GM13977 (cell line): ENCODE measurements around the gene PNPLA1.

ENCODE experiments used
- DNase-seq: peaks from one replicate; pipeline ENCODE4 v3.0.0; 2012; ENCODE audit warnings: low spot score
- CTCF ChIP-seq: IDR thresholded peaks from 2 replicates; pipeline ENCODE4 v1.5.1; 2012; ENCODE audit warnings: mild to moderate bottlenecking, control low read depth; ENCODE audit not compliant: insufficient read depth; ENCODE audit errors: extremely low read depth, missing control alignments
- in situ Hi-C: fragments of 300-500 bp; cut with MboI; formaldehyde crosslinking; loops from one replicate; pipeline ENCODE4 v1.12.0; 2022; ENCODE audit warnings: low sequenced_read_pairs, low pct_unique_long_range_greater_than_20kb, mixed read lengths, inconsistent platforms; ENCODE audit not compliant: unreplicated experiment

The PNPLA1 gene

GRCh38 chr6:36269834-36270705, at the start of gene PNPLA1:
PNPLA1 (plus strand) TSS chr6:36270060; CDS start chr6:36270460, 400 bp downstream.
- in situ Hi-C loops = no loop called here
- no peak for TF ChIP-seq CTCF
- DNase-seq = no peak

GRCh38 chr6:36220226-36220625, 49.6 kb upstream of the PNPLA1 start:
- in situ Hi-C loops = no loop called here
- DNase-seq = no peak
- no peak for TF ChIP-seq CTCF

- no peak for TF ChIP-seq CTCF
- in situ Hi-C loops = no loop called here
- DNase-seq = no peak
These were observed 48.2 kb upstream of the PNPLA1 start for GRCh38 chr6:36221674-36222073.

- no peak for DNase-seq
- TF ChIP-seq CTCF = no peak
- in situ Hi-C loops = no loop called here
These were observed 46.9 kb upstream of the PNPLA1 start for GRCh38 chr6:36222924-36223323.

- in situ Hi-C loops = no loop called here
- no peak for TF ChIP-seq CTCF
- DNase-seq = no peak
These were observed 46.2 kb upstream of the PNPLA1 start for GRCh38 chr6:36223706-36224105.

GRCh38 chr6:36224918-36225461, 44.9 kb upstream of the PNPLA1 start:
- DNase-seq = no peak
- in situ Hi-C loops = no loop called here
- no peak for TF ChIP-seq CTCF
